SK-N-DZ (cell line): Measurements from ENCODE around the gene INSM2.

Source experiments
- DNase-seq: peaks from one replicate; pipeline ENCODE4 v3.0.0-alpha.2; 2015; ENCODE audit warnings: low spot score

The INSM2 gene

GRCh38 chr14:35543006-35543405 is 9.0 kb downstream of the INSM2 start:
- DNase-seq, result no peak

- DNase-seq, result peak; percentile 38
Observed at GRCh38 chr14:35549551-35549950, 15.6 kb downstream of the INSM2 start.

DNA sequence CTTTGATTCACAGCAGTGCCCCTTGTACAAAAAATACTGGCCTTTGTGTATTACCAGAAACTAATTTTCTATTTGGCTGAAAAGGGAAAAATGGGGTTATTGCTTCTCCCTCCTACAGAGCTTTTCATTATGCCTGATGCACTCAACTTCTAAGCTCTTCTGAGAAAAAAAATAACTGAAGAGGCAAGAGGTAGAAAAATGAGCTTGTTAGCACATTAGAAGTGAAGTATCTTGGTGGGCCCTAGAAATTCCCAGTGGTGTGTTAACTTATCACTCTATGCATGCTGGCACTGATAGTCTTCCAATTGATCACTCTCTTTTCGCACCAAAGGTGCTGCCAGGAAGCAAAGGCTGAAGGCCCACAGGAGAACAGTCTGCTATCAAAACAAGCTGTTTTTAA is 17.1 kb downstream of the INSM2 start:
- no peak for DNase-seq

GRCh38 chr14:35553808-35554207 is 19.8 kb downstream of the INSM2 start:
- no peak for DNase-seq

GRCh38 chr14:35556548-35556947 is 22.6 kb downstream of the INSM2 start:
- DNase-seq, result peak; percentile 99

GRCh38 chr14:35557221-35557747 is 23.3 kb downstream of the INSM2 start:
- DNase-seq, result peak; percentile 99

DNA sequence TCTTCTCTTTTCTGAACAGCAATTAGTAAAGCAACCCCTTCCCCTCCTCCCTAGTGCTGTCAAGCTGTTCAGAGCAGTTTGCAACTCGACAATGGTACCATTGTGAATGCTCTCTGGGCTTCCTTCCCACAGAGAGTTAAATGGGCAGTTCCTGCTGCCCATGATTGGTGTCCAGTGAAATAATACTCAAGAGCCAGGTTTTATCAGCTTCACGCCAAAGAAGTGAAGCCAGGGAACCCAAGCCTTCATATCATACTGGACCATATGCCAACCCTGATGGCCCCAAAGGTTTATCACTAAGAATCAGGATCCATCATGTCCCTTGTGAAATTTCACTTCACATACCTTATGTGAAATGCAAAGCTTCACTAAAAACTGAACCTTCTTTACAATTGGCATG is 24.7 kb downstream of the INSM2 start:
- peak; percentile 50 for DNase-seq

DNA sequence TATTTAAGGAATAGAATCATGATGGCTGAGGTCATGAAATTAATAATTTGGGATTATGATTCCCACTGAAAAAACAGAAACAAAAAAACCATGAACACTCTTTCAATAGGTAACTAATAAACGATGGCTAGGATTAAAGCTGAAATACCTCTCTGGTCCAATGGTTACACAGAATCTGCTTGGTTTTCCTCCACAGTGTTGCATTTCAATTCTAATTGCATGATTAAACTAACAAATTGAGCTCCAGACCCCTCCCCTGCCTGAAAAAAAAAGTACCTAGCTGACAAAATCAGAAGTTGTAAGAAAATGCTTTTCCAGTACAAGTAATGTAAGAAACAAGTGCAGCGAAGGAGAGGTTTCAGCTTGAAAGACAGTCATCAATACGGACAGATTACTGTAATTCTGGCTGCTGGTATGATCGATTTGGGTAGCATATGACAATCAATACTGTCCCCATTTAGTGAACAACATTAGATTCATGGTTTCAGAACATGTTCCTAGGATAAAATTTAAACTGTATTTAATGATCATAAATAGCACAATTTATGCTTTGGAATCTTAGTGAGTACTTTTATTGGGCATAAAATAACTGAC is 32.0 kb downstream of the INSM2 start:
- no peak for DNase-seq

- DNase-seq, result no peak
Observed at GRCh38 chr14:35571598-35571997, 37.6 kb downstream of the INSM2 start.

DNA sequence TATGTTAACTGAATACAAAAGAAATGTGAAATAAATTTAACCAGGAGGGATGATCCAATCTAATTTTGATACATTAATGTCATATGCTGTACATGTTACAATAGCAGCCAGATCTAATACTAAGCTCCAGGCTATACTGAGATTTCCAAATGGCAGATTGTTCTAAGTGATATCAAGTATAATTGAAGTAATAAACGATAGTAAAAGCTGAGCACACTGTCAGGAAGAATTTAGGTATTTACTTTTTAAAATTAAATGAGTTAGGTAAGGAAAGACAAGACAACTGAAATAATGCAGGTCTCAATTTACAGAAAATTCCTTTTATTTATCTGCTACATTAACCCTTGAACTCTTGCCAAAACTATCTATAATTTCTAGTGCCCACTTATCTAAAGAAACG is 39.9 kb downstream of the INSM2 start:
- DNase-seq, result peak; percentile 98

DNA sequence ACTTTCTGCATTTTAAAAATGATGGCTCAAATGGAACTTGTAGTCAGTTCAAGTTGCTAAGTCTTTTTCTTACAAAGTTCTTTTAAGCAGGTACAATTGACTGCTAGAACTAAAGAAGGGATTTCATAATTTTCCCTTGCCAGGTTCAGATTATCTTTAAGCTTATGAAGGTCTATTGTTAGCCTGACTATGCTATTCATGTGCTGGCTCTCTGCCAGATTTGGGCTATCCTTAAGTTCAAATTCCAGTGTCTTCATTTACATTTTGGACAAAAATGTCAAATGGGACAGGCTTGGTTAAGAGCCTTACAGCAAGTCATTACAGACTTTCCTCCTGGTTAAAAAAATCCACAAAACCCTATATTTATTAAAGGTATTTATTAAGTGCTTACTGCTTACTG is 42.3 kb downstream of the INSM2 start:
- no peak for DNase-seq

GRCh38 chr14:35576856-35577255 is 42.9 kb downstream of the INSM2 start:
- no peak for DNase-seq

DNA sequence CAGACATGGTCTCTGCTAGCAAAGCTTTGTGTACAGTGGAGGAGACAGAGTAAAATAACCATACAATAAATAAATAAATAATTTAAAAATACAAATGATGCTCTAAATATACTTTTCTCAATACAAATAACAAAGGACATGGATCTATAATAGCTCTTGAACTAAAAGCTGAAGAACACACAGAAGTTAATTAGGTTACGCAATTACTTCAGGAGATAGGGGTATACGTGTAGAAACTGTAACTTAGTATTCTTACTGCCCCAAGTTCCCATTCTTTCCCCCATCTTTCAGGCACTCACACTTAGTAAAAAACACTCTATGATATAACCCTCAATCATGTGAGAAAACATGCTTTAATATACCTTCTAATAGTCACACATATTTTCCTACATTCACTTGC is 44.2 kb downstream of the INSM2 start:
- no peak for DNase-seq

- DNase-seq, result no peak
Observed at GRCh38 chr14:35578639-35579038, 44.7 kb downstream of the INSM2 start.
